CD4-positive, CD25-positive, alpha-beta regulatory T cell (primary cell): ENCODE data around the gene KCNN3. TPM values are rescaled to one million over a fixed set of nuclear protein-coding genes. Genes with fewer than 3 reads are reported as not detected.

Experiments used
- ATAC-seq, 2 donors: fragments of 150-1000 bp; cut with Tn5 transposase; one replicate each; pipeline ENCODE4 v1.10.0; 2021; ENCODE audit warnings: low read depth in 2 of 2, moderate number of reproducible peaks in 2 of 2, moderate library complexity in 1 of 2
- DNase-seq, 3 donors: peaks; one replicate each; pipeline versions ENCODE4 v3.0.0 to v3.0.0-alpha.2; 2012 to 2022; ENCODE audit warnings: mixed read lengths in 1 of 3
- H3K27ac ChIP-seq: one replicate; pipeline ENCODE4 v1.7.0; 2013; ENCODE audit warnings: mild to moderate bottlenecking, low read length; ENCODE audit not compliant: insufficient read depth, poor library complexity, severe bottlenecking
- H3K27me3 ChIP-seq: one replicate; pipeline ENCODE4 v1.7.0; 2013; ENCODE audit warnings: low read length; ENCODE audit not compliant: control insufficient read depth, insufficient read depth
- H3K36me3 ChIP-seq: one replicate; pipeline ENCODE4 v1.7.0; 2013; ENCODE audit warnings: mild to moderate bottlenecking, low read length, moderate library complexity; ENCODE audit not compliant: control insufficient read depth, insufficient read depth
- H3K4me1 ChIP-seq: 2 replicates; pipeline ENCODE4 v1.7.0; 2013; ENCODE audit warnings: mild to moderate bottlenecking, low read length; ENCODE audit not compliant: insufficient read depth, control insufficient read depth, poor library complexity, severe bottlenecking
- H3K4me3 ChIP-seq: one replicate; pipeline ENCODE4 v1.7.0; 2013; ENCODE audit warnings: low read depth, mild to moderate bottlenecking, low read length, moderate library complexity
- H3K9me3 ChIP-seq, 2 experiments: 1 replicate in 1 of 2; 2 replicates in 1 of 2; pipeline ENCODE4 v1.7.0; 2013; ENCODE audit warnings: low read length in 2 of 2, mild to moderate bottlenecking in 1 of 2, moderate library complexity in 1 of 2; ENCODE audit not compliant: control insufficient read depth in 2 of 2
- H3K27ac Mint-ChIP-seq, 3 donors: one replicate each; pipeline ENCODE4 v1.8.0; 2020 to 2022; ENCODE audit warnings: mild to moderate bottlenecking in 3 of 3, mixed read lengths in 3 of 3, moderate library complexity in 2 of 3
- H3K27me3 Mint-ChIP-seq: one replicate; pipeline ENCODE4 v1.8.0; 2022; ENCODE audit warnings: mild to moderate bottlenecking, mixed read lengths
- H3K36me3 Mint-ChIP-seq: one replicate; pipeline ENCODE4 v1.8.0; 2020; ENCODE audit warnings: mixed read lengths
- H3K4me1 Mint-ChIP-seq, 4 donors: one replicate each; pipeline ENCODE4 v1.8.0; 2020 to 2022; ENCODE audit warnings: mixed read lengths in 4 of 4, mild to moderate bottlenecking in 1 of 4
- H3K4me3 Mint-ChIP-seq, 4 donors: one replicate each; pipeline ENCODE4 v1.8.0; 2020 to 2022; ENCODE audit warnings: mild to moderate bottlenecking in 4 of 4, mixed read lengths in 4 of 4, moderate library complexity in 3 of 4
- H3K9me3 Mint-ChIP-seq, 7 donors: one replicate each; pipeline ENCODE4 v1.8.0; 2020 to 2022; ENCODE audit warnings: mixed read lengths in 7 of 7, mild to moderate bottlenecking in 3 of 7, moderate library complexity in 2 of 7
- polyA plus RNA-seq, 4 donors: library from polyadenylated mRNA; unstranded; fragments of 300-500 nt; fragmentation: Illumina TruSeq; gene quantifications; one replicate each; pipeline ENCODE4 v1.2.3, GENCODE V29; 2021
- total RNA-seq: library from RNA; stranded (reverse); gene quantifications from one replicate; pipeline ENCODE4 v1.2.3, GENCODE V29; 2022

The KCNN3 gene
- total and polyA plus RNA-seq, 5 donors from 2014 or later, result 0.30 TPM; not detected in 4

- Histone ChIP-seq H3K27ac (no peak overlapping the region), H3K4me3 (no peak overlapping the region), H3K4me1 (peaks cover 17% of the 10 kb centered on the region), H3K9me3 (no peaks in the 10 kb centered on the region), H3K27me3 (no peaks in the 10 kb centered on the region), H3K36me3 (no peaks in the 10 kb centered on the region)
- Mint-ChIP-seq H3K4me3 (no peak overlapping the region), H3K9me3 (peaks cover 0 to 3% (median 0%) of the 10 kb centered on the region in 7 donors), H3K27me3 (no peaks in the 10 kb centered on the region), H3K4me1 (peaks cover 5 to 26% (median 13%) of the 10 kb centered on the region in 4 donors), H3K36me3 (no peaks in the 10 kb centered on the region), H3K27ac (no peak overlapping the region)
- ATAC-seq, result no peak
- no peak for DNase-seq
Observed at GRCh38 chr1:154780541-154780940, 89.5 kb downstream of the KCNN3 start.

- Histone ChIP-seq H3K4me3 (no peak overlapping the region), H3K27me3 (no peaks in the 10 kb centered on the region), H3K27ac (no peak overlapping the region), H3K9me3 (no peaks in the 10 kb centered on the region), H3K4me1 (peaks cover 8% of the 10 kb centered on the region), H3K36me3 (no peaks in the 10 kb centered on the region)
- no peak for DNase-seq
- H3K4me3 Mint-ChIP-seq, result no peak overlapping the region
- ATAC-seq, result no peak
- no peaks in the 10 kb centered on the region for H3K36me3 Mint-ChIP-seq
- peaks cover 0 to 17% (median 8%) of the 10 kb centered on the region in 4 donors for H3K4me1 Mint-ChIP-seq
- no peak overlapping the region for H3K27ac Mint-ChIP-seq
- H3K27me3 Mint-ChIP-seq, result peaks cover 1% of the 10 kb centered on the region
- H3K9me3 Mint-ChIP-seq, result peaks cover 0 to 3% (median 0%) of the 10 kb centered on the region in 7 donors
Observed at GRCh38 chr1:154779551-154780189, 90.4 kb downstream of the KCNN3 start.

GRCh38 chr1:154778944-154779343 lies 91.1 kb downstream of the KCNN3 start:
- Mint-ChIP-seq H3K9me3 (peaks cover 0 to 3% (median 0%) of the 10 kb centered on the region in 7 donors), H3K36me3 (no peaks in the 10 kb centered on the region), H3K27me3 (peaks cover 4% of the 10 kb centered on the region), H3K4me3 (no peak overlapping the region), H3K27ac (peak overlapping the region in 1 of 3 donors; percentile 42), H3K4me1 (peaks cover 0 to 10% (median 2%) of the 10 kb centered on the region in 4 donors)
- Histone ChIP-seq H3K4me3 (no peak overlapping the region), H3K9me3 (no peaks in the 10 kb centered on the region), H3K27ac (no peak overlapping the region), H3K4me1 (peaks cover under 1% of the 10 kb centered on the region), H3K36me3 (no peaks in the 10 kb centered on the region), H3K27me3 (no peaks in the 10 kb centered on the region)
- ATAC-seq (no peak), DNase-seq (no peak)

GRCh38 chr1:154778275-154778674 lies 91.8 kb downstream of the KCNN3 start:
- H3K4me3 Mint-ChIP-seq, result no peak overlapping the region
- H3K9me3 Mint-ChIP-seq, result peaks cover 0 to 3% (median 0%) of the 10 kb centered on the region in 7 donors
- peaks cover 0 to 3% (median 1%) of the 10 kb centered on the region in 4 donors for H3K4me1 Mint-ChIP-seq
- no peak for ATAC-seq
- no peaks in the 10 kb centered on the region for H3K4me1 ChIP-seq
- H3K36me3 ChIP-seq, result no peaks in the 10 kb centered on the region
- no peaks in the 10 kb centered on the region for H3K27me3 ChIP-seq
- H3K27ac ChIP-seq, result no peak overlapping the region
- H3K36me3 Mint-ChIP-seq, result no peaks in the 10 kb centered on the region
- no peak overlapping the region for H3K27ac Mint-ChIP-seq
- no peaks in the 10 kb centered on the region for H3K9me3 ChIP-seq
- H3K4me3 ChIP-seq, result no peak overlapping the region
- H3K27me3 Mint-ChIP-seq, result peaks cover 4% of the 10 kb centered on the region
- no peak for DNase-seq

GRCh38 chr1:154777781-154778180 lies 92.3 kb downstream of the KCNN3 start:
- Mint-ChIP-seq H3K9me3 (peaks cover 0 to 3% (median 0%) of the 10 kb centered on the region in 7 donors), H3K27me3 (peaks cover 4% of the 10 kb centered on the region), H3K4me1 (peaks cover 0 to 2% (median 1%) of the 10 kb centered on the region in 4 donors), H3K4me3 (no peak overlapping the region), H3K36me3 (no peaks in the 10 kb centered on the region), H3K27ac (no peak overlapping the region)
- Histone ChIP-seq H3K4me1 (no peaks in the 10 kb centered on the region), H3K4me3 (no peak overlapping the region), H3K9me3 (no peaks in the 10 kb centered on the region), H3K27me3 (no peaks in the 10 kb centered on the region), H3K27ac (no peak overlapping the region), H3K36me3 (no peaks in the 10 kb centered on the region)
- no peak for ATAC-seq
- no peak for DNase-seq

- H3K4me1 ChIP-seq, result no peaks in the 10 kb centered on the region
- H3K4me1 Mint-ChIP-seq, result peaks cover 0 to 2% (median 1%) of the 10 kb centered on the region in 4 donors
- DNase-seq (no peak), ATAC-seq (no peak)
- H3K27me3 Mint-ChIP-seq, result peaks cover 4% of the 10 kb centered on the region
- H3K27ac Mint-ChIP-seq, result no peak overlapping the region
- H3K27me3 ChIP-seq, result no peaks in the 10 kb centered on the region
- H3K27ac ChIP-seq, result no peak overlapping the region
- H3K36me3 Mint-ChIP-seq, result no peaks in the 10 kb centered on the region
- peaks cover 0 to 3% (median 0%) of the 10 kb centered on the region in 7 donors for H3K9me3 Mint-ChIP-seq
- no peaks in the 10 kb centered on the region for H3K36me3 ChIP-seq
- H3K9me3 ChIP-seq, result no peaks in the 10 kb centered on the region
- H3K4me3 ChIP-seq, result no peak overlapping the region
- no peak overlapping the region for H3K4me3 Mint-ChIP-seq
Observed at GRCh38 chr1:154777154-154777553, 92.9 kb downstream of the KCNN3 start.

GRCh38 chr1:154775621-154776605 lies 94.2 kb downstream of the KCNN3 start:
- H3K4me1 ChIP-seq, result no peaks in the 10 kb centered on the region
- Mint-ChIP-seq H3K27me3 (peaks cover 4% of the 10 kb centered on the region), H3K4me3 (no peak overlapping the region), H3K27ac (no peak overlapping the region), H3K9me3 (peaks cover 0 to 3% (median 0%) of the 10 kb centered on the region in 7 donors), H3K4me1 (peaks cover 0 to 2% (median 0%) of the 10 kb centered on the region in 4 donors), H3K36me3 (no peaks in the 10 kb centered on the region)
- DNase-seq (no peak), ATAC-seq (no peak)
- no peaks in the 10 kb centered on the region for H3K36me3 ChIP-seq
- H3K27me3 ChIP-seq, result no peaks in the 10 kb centered on the region
- no peak overlapping the region for H3K4me3 ChIP-seq
- no peak overlapping the region for H3K27ac ChIP-seq
- no peaks in the 10 kb centered on the region for H3K9me3 ChIP-seq
